ENCODE data around the gene RIF1.

Gene RIF1, protein sequence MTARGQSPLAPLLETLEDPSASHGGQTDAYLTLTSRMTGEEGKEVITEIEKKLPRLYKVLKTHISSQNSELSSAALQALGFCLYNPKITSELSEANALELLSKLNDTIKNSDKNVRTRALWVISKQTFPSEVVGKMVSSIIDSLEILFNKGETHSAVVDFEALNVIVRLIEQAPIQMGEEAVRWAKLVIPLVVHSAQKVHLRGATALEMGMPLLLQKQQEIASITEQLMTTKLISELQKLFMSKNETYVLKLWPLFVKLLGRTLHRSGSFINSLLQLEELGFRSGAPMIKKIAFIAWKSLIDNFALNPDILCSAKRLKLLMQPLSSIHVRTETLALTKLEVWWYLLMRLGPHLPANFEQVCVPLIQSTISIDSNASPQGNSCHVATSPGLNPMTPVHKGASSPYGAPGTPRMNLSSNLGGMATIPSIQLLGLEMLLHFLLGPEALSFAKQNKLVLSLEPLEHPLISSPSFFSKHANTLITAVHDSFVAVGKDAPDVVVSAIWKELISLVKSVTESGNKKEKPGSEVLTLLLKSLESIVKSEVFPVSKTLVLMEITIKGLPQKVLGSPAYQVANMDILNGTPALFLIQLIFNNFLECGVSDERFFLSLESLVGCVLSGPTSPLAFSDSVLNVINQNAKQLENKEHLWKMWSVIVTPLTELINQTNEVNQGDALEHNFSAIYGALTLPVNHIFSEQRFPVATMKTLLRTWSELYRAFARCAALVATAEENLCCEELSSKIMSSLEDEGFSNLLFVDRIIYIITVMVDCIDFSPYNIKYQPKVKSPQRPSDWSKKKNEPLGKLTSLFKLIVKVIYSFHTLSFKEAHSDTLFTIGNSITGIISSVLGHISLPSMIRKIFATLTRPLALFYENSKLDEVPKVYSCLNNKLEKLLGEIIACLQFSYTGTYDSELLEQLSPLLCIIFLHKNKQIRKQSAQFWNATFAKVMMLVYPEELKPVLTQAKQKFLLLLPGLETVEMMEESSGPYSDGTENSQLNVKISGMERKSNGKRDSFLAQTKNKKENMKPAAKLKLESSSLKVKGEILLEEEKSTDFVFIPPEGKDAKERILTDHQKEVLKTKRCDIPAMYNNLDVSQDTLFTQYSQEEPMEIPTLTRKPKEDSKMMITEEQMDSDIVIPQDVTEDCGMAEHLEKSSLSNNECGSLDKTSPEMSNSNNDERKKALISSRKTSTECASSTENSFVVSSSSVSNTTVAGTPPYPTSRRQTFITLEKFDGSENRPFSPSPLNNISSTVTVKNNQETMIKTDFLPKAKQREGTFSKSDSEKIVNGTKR (N-terminal part only)

GRCh38 chr2:151409601-151410484, at the start of gene RIF1:
RIF1 (plus strand) TSS chr2:151409902; CDS start chr2:151410424, 522 bp downstream.
- peak; percentile 91 for DNase-seq

DNA sequence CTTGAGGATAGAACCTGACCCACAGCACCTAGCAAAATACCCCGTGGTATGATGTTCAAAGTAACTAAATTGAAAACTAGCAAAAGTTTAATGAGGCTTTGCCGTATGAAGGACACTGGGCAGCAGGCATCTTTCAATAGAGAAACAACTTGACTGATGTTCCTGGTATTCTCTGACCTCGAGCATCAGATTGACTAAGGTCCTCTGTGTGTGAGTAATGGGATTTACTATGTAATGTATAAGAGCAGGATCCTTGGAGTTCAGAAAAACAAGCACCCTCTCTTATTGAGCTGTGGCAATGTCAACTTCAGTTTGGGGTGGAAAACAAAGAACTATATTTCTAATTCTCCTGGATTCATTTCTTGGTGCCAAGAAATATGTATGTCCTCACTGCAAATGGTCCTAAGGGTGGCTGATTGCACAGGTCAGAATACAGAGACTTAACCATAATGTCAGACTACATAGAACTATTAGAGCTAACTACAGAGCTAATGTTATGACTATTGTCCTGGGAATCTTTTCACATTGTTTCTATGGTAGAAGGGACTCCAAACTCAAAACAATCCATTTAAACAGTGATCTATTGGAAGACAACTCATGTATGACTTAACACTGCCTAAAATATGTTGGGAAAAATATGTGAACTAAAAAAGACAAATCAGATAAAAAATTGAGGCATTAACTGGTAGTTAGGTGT, 47.9 kb upstream of the RIF1 start:
- DNase-seq, result no peak

- DNase-seq, result no peak
Observed at GRCh38 chr2:151363709-151364108, 46.0 kb upstream of the RIF1 start.

- DNase-seq, result no peak
Observed at GRCh38 chr2:151367571-151367970, 42.1 kb upstream of the RIF1 start.

DNA sequence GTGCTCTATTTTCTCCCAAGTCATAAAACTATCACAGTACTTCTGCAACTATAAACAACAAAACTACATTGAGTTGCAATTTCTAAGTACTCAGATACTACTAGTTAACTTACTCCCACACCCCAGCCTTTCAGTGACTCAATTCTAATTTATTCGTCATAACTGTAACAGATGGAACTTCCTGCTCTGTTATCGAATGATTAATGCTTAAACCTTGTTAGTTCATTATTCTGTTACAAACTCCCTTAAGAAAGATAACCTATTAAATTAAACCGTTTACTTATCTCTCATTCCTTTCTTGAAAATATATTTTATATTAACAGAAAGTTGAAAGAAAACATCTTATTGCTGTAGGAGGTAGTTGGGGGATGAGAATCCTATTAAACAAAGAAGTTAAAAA, 35.3 kb upstream of the RIF1 start:
- no peak for DNase-seq

GRCh38 chr2:151379169-151379568, 30.5 kb upstream of the RIF1 start:
- DNase-seq, result no peak

- no peak for DNase-seq
Observed at GRCh38 chr2:151380580-151381235, 29.0 kb upstream of the RIF1 start.

- DNase-seq, result no peak
Observed at GRCh38 chr2:151381266-151381665, 28.4 kb upstream of the RIF1 start.

DNA sequence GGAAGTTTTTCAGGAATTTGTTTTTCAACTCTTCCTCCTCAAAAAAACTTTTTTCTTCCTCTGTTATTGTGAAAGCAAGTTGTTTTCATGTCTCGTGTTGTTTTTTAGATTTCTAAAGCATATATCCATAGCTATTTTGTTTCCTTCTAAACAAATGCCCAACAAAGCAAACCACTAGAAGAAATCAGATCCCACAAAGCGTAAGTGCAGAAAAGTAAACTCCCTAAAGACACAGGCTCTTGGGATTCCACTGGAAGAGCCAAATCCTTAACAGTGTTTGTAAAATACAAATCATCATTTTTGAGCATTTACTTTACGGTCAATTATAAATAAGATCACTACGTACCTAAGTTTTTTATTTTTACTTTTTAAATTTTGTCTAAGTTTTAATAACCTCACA, 21.7 kb upstream of the RIF1 start:
- no peak for DNase-seq

GRCh38 chr2:151391436-151391835, 18.3 kb upstream of the RIF1 start:
- no peak for DNase-seq

GRCh38 chr2:151394509-151394908, 15.2 kb upstream of the RIF1 start:
- DNase-seq, result no peak

GRCh38 chr2:151395509-151396374, 14.0 kb upstream of the RIF1 start:
- no peak for DNase-seq

DNA sequence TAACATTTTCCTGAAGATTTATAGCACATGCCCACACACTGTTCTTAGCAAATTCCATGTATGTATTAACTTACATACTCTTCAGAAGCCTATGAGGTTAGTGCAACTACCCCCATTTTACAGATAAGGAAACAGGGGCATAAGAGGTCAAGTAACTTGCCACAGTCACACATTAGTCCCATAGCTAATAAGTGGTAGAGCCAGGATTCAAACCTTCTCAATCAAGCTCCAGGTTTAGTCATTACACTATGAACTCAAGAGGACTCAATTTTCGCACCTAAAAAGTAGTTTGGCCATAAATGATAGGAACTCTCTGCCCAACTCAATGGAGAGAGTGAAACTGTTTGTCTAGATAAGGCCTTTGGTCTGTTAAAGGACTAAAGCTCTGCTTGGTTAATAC, 9.7 kb upstream of the RIF1 start:
- DNase-seq, result no peak

GRCh38 chr2:151401149-151401548, 8.6 kb upstream of the RIF1 start:
- no peak for DNase-seq

GRCh38 chr2:151403914-151404313, 5.8 kb upstream of the RIF1 start:
- no peak for DNase-seq

DNA sequence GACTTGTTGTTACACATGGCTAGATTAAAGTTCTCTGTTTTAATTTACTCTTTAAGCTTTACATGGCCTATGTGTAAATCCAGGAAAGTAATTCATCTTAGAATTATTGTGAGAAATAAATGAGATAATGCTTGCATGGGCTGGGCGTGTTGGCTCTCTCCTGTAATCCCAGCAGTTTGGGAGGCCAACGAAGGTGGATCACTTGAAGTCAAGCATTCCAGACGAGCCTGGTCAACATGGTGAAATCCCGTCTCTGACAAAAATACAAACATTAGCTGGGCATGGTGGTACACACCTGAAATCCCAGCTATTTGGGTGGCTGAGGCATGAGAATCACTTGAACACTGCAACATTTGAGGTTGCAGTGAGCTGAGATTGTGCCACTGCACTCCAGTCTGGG, 4.3 kb upstream of the RIF1 start:
- DNase-seq, result no peak

DNA sequence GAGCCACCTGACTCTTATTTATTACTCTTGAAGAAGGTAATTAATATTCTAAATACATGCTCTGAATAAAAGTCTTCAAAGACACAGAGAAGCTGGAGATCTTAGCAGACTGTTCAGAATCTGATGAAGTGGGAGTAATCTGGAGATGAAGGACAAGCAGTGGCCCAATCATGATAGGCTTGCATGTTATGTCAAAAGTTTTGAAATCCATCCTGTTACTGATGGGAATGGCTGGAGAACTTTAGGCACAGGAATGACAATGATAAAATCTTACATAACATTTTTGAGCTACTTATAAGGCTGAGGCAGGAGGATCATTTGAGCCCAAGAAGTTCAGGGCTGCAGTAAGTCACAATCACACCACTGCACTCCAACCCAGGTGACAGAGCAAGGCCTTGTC, 2.4 kb upstream of the RIF1 start:
- DNase-seq, result no peak

GRCh38 chr2:151408788-151409600, 708 bp upstream of the RIF1 start:
- DNase-seq, result peak; percentile 11

- peak; percentile 62 for DNase-seq
Observed at GRCh38 chr2:151410485-151410834, 758 bp downstream of the RIF1 start.

Data from activated CD4-positive, alpha-beta T cell treated with anti-CD3 and anti-CD28 coated beads for 48 hours (primary cell).